K562 treated with DMSO at 1 percent for 48 hours (cell line): ENCODE results near the gene POU6F2. TPM values are rescaled to one million over a fixed set of nuclear protein-coding genes. Genes with fewer than 3 reads are reported as not detected.

Experiments used
- total RNA-seq: library from RNA; unstranded; fragments of 300-600 nt; gene quantifications from 2 replicates; pipeline ENCODE4 v1.2.3, GENCODE V29; 2022; ENCODE audit warnings: low replicate concordance; ENCODE audit errors: extremely low read depth

The POU6F2 gene
- not detected in 2 replicates for total RNA-seq

GRCh38 chr7:38977685-38978084 lies at the start of gene POU6F2:
Gene POU6F2, plus strand, starts transcription at chr7:38977909. Its CDS starts 45 bp downstream, at chr7:38977954.

Other genes with a start within 250 kb of the POU6F2 start
- gene VPS41, start 68.7 kb upstream of the POU6F2 start, total RNA-seq = not detected in 2 replicates